Measurements from ENCODE around the gene CCDC71L.

GRCh38 chr7:106619213-106619612 is 41.7 kb downstream of the CCDC71L start:
- TF ChIP-seq USF2 (IDR thresholded peaks at IDR 0.05; ENCODE audit: low read depth, low read length), result no peak
- TF ChIP-seq CTCF (conservative IDR thresholded peaks at IDR 0.05; ENCODE audit: low read depth, low read length), result no peak
- TF ChIP-seq POLR2A (IDR thresholded peaks at IDR 0.05; ENCODE audit: low read depth, low read length), result no peak
- no peak for TF ChIP-seq RAD21 (IDR thresholded peaks at IDR 0.05; ENCODE audit: low read length)
- TF ChIP-seq MXI1 (IDR thresholded peaks at IDR 0.05; ENCODE audit: borderline replicate concordance, low read depth, low read length), result no peak
- no peak for TF ChIP-seq RCOR1 (IDR thresholded peaks at IDR 0.05; ENCODE audit: insufficient replicate concordance, low read length)

All from IMR-90 (cell line).